WERI-Rb-1 (cell line): ENCODE results near the gene RHOA.

ENCODE experiments used
- DNase-seq: peaks from one replicate; pipeline ENCODE4 v3.0.0-alpha.2; 2020
- H3K27ac ChIP-seq: fragments of 250-450 bp; sonication (Bioruptor Pico); 2 replicates; pipeline ENCODE4 v1.5.1; 2020; ENCODE audit warnings: mild to moderate bottlenecking, moderate library complexity
- H3K27me3 ChIP-seq: fragments of 250-450 bp; sonication (Bioruptor Pico); 2 replicates; pipeline ENCODE4 v1.5.1; 2021; ENCODE audit warnings: mild to moderate bottlenecking, low read depth, moderate library complexity; ENCODE audit not compliant: insufficient read depth, severe bottlenecking
- H3K36me3 ChIP-seq: fragments of 250-450 bp; sonication (Bioruptor Pico); 2 replicates; pipeline ENCODE4 v1.5.1; 2020; ENCODE audit warnings: mild to moderate bottlenecking, moderate library complexity
- H3K4me3 ChIP-seq: 2 replicates; pipeline ENCODE4 v1.5.1; 2011; ENCODE audit warnings: low read depth, mild to moderate bottlenecking, control low read depth, low read length
- H3K9me3 ChIP-seq: fragments of 250-450 bp; sonication (Bioruptor Pico); 2 replicates; pipeline ENCODE4 v1.5.1; 2021; ENCODE audit warnings: mild to moderate bottlenecking, moderate library complexity; ENCODE audit not compliant: severe bottlenecking
- TF ChIP-seq, protein P1 (sequence below): IDR thresholded peaks from 2 replicates; pipeline ENCODE4 v1.5.1; 2011; ENCODE audit warnings: low read depth, mild to moderate bottlenecking, control low read depth, inconsistent platforms, low read length

RHOA gene

DNA sequence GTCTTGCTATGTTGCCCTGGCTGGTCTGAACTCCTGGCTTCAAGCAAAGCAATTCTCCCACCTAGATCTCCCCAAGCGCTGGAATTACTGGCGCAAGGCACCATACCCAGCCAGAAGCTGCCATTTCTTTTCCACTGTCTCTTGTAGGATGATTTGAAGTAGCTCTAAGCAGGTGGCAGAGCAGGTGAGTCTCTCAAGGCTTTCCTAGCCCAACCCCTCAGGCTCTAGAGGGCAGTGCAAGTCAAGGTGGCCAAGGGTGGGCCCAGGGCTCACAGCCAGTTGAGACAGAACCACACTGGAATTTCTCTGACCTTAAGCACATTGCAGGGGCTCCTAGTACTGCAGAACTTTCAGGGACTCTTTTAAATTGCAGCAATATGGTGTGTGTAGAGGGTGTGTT, 42.7 kb upstream of the RHOA start:
- peak; percentile 74 for DNase-seq
- Histone ChIP-seq H3K27me3 (no peaks in the 10 kb centered on the region), H3K9me3 (no peaks in the 10 kb centered on the region), H3K4me3 (no peak overlapping the region), H3K36me3 (no peaks in the 10 kb centered on the region), H3K27ac (no peak overlapping the region)
- TF ChIP-seq, protein P1, sequence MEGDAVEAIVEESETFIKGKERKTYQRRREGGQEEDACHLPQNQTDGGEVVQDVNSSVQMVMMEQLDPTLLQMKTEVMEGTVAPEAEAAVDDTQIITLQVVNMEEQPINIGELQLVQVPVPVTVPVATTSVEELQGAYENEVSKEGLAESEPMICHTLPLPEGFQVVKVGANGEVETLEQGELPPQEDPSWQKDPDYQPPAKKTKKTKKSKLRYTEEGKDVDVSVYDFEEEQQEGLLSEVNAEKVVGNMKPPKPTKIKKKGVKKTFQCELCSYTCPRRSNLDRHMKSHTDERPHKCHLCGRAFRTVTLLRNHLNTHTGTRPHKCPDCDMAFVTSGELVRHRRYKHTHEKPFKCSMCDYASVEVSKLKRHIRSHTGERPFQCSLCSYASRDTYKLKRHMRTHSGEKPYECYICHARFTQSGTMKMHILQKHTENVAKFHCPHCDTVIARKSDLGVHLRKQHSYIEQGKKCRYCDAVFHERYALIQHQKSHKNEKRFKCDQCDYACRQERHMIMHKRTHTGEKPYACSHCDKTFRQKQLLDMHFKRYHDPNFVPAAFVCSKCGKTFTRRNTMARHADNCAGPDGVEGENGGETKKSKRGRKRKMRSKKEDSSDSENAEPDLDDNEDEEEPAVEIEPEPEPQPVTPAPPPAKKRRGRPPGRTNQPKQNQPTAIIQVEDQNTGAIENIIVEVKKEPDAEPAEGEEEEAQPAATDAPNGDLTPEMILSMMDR: peak; percentile 74

DNA sequence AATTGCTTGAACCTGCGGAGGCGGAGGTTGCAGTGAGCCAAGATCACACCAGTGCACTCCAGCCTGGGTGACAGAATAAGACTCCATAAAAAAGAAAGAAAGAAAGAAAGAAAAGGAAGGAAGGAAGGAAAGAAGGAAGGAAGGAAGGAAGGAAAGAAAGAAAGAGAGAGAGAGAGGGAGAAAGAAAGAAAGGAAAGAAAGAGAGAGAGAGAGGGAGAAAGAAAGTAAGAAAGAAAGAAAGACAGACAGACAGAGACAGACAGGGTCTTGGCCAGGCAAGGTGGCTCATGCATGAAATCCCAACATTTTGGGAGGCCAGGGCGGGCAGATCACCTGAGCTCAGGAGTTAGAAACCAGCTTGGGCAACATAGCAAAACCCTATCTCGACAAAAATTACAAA, 41.8 kb upstream of the RHOA start:
- H3K4me3 ChIP-seq: no peak overlapping the region

DNA sequence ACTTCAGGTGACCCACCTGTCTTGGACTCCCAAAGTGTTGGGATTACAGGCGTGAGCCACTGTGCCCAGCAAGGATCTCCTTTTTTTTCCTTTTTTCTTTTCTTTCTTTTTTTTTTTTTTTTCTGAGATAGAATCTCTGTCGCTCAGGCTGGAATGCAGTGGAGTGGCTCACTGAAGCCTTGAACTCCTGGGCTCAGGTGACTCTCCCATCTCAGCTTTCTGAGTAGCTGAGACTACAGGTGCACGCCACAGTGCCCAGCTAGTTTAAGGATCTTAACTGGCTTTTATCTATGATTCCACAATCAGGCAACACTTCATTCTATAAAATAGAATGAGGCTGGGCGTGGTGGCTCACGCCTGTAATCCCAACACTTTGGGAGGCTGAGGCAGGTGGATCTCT, 33.6 kb upstream of the RHOA start:
- Histone ChIP-seq H3K27ac (no peak overlapping the region), H3K4me3 (no peak overlapping the region), H3K36me3 (no peaks in the 10 kb centered on the region), H3K9me3 (no peaks in the 10 kb centered on the region), H3K27me3 (no peaks in the 10 kb centered on the region)
- TF ChIP-seq, protein P1: no peak
- no peak for DNase-seq

More for the DNA sequence above, 41.8 kb upstream of the RHOA start:
- TF ChIP-seq, protein P1: no peak
- no peak for DNase-seq
- H3K36me3 ChIP-seq: no peaks in the 10 kb centered on the region
- no peaks in the 10 kb centered on the region for H3K27me3 ChIP-seq
- H3K9me3 ChIP-seq: no peaks in the 10 kb centered on the region
- H3K27ac ChIP-seq: no peak overlapping the region

DNA sequence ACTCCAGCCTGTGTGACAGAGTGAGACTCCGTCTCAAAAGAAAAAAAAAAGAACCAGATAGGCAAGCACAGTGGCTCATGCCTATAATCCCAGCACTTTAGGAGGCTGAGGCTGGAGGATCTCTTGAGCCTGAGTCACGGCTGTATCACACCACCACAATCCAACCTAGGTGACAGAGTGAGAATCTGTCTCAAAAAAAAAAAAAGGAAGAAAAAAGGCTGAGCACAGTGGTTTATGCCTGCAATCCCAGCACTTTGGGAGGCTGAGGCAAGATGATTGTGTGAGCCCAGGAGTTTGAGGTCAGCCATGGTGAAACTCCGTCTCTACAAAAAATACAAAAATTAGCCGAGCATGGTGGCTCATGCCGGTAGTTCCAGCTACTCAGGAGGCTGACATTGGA, 23.0 kb upstream of the RHOA start:
- TF ChIP-seq, protein P1: no peak
- no peak overlapping the region for H3K4me3 ChIP-seq
- no peak for DNase-seq
- H3K27ac ChIP-seq: no peak overlapping the region
- no peaks in the 10 kb centered on the region for H3K27me3 ChIP-seq
- H3K36me3 ChIP-seq: no peaks in the 10 kb centered on the region
- H3K9me3 ChIP-seq: no peaks in the 10 kb centered on the region

DNA sequence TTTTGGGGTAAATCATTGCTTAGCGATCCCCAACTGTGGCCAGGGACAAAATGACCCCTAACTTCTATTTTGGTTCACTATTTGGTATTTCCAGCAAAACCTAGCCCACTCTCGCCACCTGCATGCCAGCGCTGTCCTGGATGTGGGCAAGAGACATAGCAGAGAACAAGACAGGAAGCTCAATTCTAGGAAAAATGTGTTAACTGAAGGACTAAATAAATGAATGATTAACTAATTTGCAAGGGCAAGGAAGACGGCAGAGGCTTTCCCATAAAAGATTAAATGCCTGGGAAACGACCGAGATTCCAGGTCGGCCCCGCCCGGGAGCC, 16.9 kb upstream of the RHOA start:
- TF ChIP-seq, protein P1: no peak; the same call in 1 of the 2 replicates
- Histone ChIP-seq H3K36me3 (no peaks in the 10 kb centered on the region), H3K27ac (peak overlapping the region; percentile 82)

DNA sequence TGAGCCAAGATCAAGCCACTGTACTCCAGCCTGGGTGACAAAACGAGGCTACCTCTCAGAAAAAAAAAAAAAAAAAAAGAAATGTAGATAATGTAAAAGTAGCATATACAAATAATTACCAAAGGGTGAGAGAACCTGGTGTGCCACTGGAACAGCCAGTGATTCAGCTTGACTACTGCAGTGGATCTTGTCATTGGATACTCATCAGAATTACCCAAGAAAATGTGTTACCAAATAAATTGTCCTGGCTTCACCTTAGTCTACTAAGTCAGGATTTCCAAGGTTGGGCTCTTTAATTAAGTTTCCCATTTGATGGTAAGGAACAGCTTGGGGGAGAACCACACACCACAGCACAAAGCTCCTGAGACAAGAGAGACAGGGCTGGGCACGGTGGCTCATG, 15.8 kb upstream of the RHOA start:
- H3K36me3 ChIP-seq: no peaks in the 10 kb centered on the region
- no peak overlapping the region for H3K4me3 ChIP-seq
- no peaks in the 10 kb centered on the region for H3K27me3 ChIP-seq
- H3K9me3 ChIP-seq: no peaks in the 10 kb centered on the region
- H3K27ac ChIP-seq: no peak overlapping the region
- TF ChIP-seq, protein P1: no peak
- DNase-seq: no peak

More for the DNA sequence above, 16.9 kb upstream of the RHOA start:
- Histone ChIP-seq H3K9me3 (no peaks in the 10 kb centered on the region), H3K4me3 (peak overlapping the region; percentile 63), H3K27me3 (no peaks in the 10 kb centered on the region)
- DNase-seq: no peak
